PC-3 (cell line): ENCODE data around the gene CLVS2. TPM values are rescaled to one million over a fixed set of nuclear protein-coding genes. Genes with fewer than 3 reads are reported as not detected.

Experiments
- ATAC-seq: fragments of 200-7000 bp; cut with Tn5 transposase; 2 replicates; pipeline ENCODE4 v1.9.1; 2020; ENCODE audit warnings: mild to moderate bottlenecking, moderate library complexity
- BruUV-seq: library from RNA; stranded (reverse); fragments of 400-500 nt; replicated peaks from 2 replicates; lab custom pipeline; 2021; lab: Mats Ljungman, UMichigan
- CTCF ChIA-PET: fragments of 300-600 bp; sonication (Branson Sonifier 250); formaldehyde crosslinking; loops from one replicate; lab custom pipeline; 2022; ENCODE audit warnings: antibody characterized with exemption; lab: Charles Lee
- POLR2A ChIA-PET: fragments of 300-600 bp; sonication (Branson Sonifier 250); formaldehyde crosslinking; loops from one replicate; lab custom pipeline; 2022; ENCODE audit warnings: antibody characterized with exemption; ENCODE audit not compliant: unreplicated experiment; lab: Charles Lee
- DNase-seq: peaks from one replicate; pipeline ENCODE4 v3.0.0-alpha.2; 2015
- H2AFZ ChIP-seq: fragments of 300-600 bp; sonication (generic); 2 replicates; pipeline ENCODE4 v1.6.0; 2016; ENCODE audit warnings: antibody characterized with exemption, low read length
- H3F3A ChIP-seq: fragments of 300-600 bp; sonication (generic); one replicate; pipeline ENCODE4 v1.6.0; 2017; ENCODE audit warnings: antibody characterized with exemption, low read length, control low read depth, mild to moderate bottlenecking; ENCODE audit not compliant: unreplicated experiment
- H3K27ac ChIP-seq: fragments of 300-600 bp; sonication (generic); 2 replicates; pipeline ENCODE4 v1.5.1; 2016; ENCODE audit warnings: mild to moderate bottlenecking, low read length
- H3K27me3 ChIP-seq: fragments of 300-600 bp; sonication (generic); 2 replicates; pipeline ENCODE4 v1.6.1; 2016; ENCODE audit warnings: low read length, mixed read lengths
- H3K36me3 ChIP-seq: fragments of 300-600 bp; sonication (generic); 2 replicates; pipeline ENCODE4 v1.6.1; 2016; ENCODE audit warnings: low read depth, mixed run types, low read length, mixed read lengths
- H3K4me1 ChIP-seq: fragments of 300-600 bp; sonication (generic); 2 replicates; pipeline ENCODE4 v1.5.1; 2016; ENCODE audit warnings: low read length; ENCODE audit not compliant: insufficient read depth
- H3K4me2 ChIP-seq: fragments of 300-600 bp; sonication (generic); 2 replicates; pipeline ENCODE4 v1.6.0; 2016; ENCODE audit warnings: low read length
- H3K4me3 ChIP-seq: fragments of 300-600 bp; sonication (generic); 2 replicates; pipeline ENCODE4 v1.5.1; 2016; ENCODE audit warnings: mild to moderate bottlenecking, low read length, mixed read lengths
- H3K79me2 ChIP-seq: fragments of 300-600 bp; sonication (generic); 2 replicates; pipeline ENCODE4 v1.6.1; 2017; ENCODE audit warnings: low read length, mixed read lengths
- H3K9ac ChIP-seq: fragments of 300-600 bp; sonication (generic); 2 replicates; pipeline ENCODE4 v1.6.0; 2016; ENCODE audit warnings: mild to moderate bottlenecking, low read length
- H3K9me2 ChIP-seq: fragments of 300-600 bp; sonication (generic); replicated peaks from 2 replicates; pipeline ENCODE4 v1.6.1; 2016; ENCODE audit warnings: mixed run types, low read length, mixed read lengths
- H3K9me3 ChIP-seq: fragments of 300-600 bp; sonication (generic); 2 replicates; pipeline ENCODE4 v1.6.1; 2016; ENCODE audit warnings: low read length, mixed read lengths
- H4K20me1 ChIP-seq: fragments of 300-600 bp; sonication (generic); 2 replicates; pipeline ENCODE4 v1.6.1; 2016; ENCODE audit warnings: low read length, mixed read lengths
- CTCF ChIP-seq: fragments of 300-600 bp; sonication (generic); conservative IDR thresholded peaks from 2 replicates; pipeline ENCODE4 v1.5.1; 2017; ENCODE audit warnings: antibody characterized with exemption, low read depth, mild to moderate bottlenecking, low read length
- EZH2 ChIP-seq: fragments of 300-600 bp; sonication (generic); IDR thresholded peaks from one replicate; pipeline ENCODE4 v1.6.1; 2017; ENCODE audit warnings: antibody characterized with exemption, mild to moderate bottlenecking, low read length; ENCODE audit not compliant: unreplicated experiment
- EZH2phosphoT487 ChIP-seq: fragments of 300-600 bp; sonication (generic); IDR thresholded peaks from 2 replicates; pipeline ENCODE4 v1.6.1; 2018; ENCODE audit warnings: mild to moderate bottlenecking, antibody characterized with exemption, low read length, borderline replicate concordance
- intact Hi-C: fragments of 100-400 bp; cut with micrococcal nuclease; formaldehyde crosslinking; loops from 2 replicates; pipeline ENCODE4 v1.9.0; 2023
- total RNA-seq: library from RNA; depleted of rRNA; stranded (reverse); fragments of >200 nt; gene quantifications from 2 replicates; pipeline ENCODE4 v1.2.3, GENCODE V29; 2014; rRNA removed

The CLVS2 gene
- total RNA-seq, 1 experiment from 2014 or later, result not detected

GRCh38 chr6:123118811-123119210, 122.8 kb downstream of the CLVS2 start:
- Histone ChIP-seq H3K36me3 (no peaks in the 10 kb centered on the region), H3K9me2 (no peaks in the 10 kb centered on the region), H2AFZ (no peak overlapping the region), H3K27me3 (0 out of 2 replicates have a peak, but pooled peaks cover under 1% of the 10 kb centered on the region), H3K27ac (no peak overlapping the region), H3K9ac (no peak overlapping the region), H3K79me2 (no peaks in the 10 kb centered on the region), H3K4me3 (no peak overlapping the region), H3K9me3 (no peaks in the 10 kb centered on the region), H3F3A (no peaks in the 10 kb centered on the region), H3K4me1 (peaks cover 8% of the 10 kb centered on the region; the same call in 1 of the 2 replicates), H4K20me1 (no peaks in the 10 kb centered on the region), H3K4me2 (no peak overlapping the region)
- ATAC-seq (peak; percentile 97), DNase-seq (peak; percentile 79)
- ChIA-PET CTCF (no interaction called here), POLR2A (no interaction called here)
- TF ChIP-seq EZH2 (no peak), EZH2phosphoT487 (no peak), CTCF (no peak)
- BruUV-seq, result no TSS peak
- intact Hi-C loops, result loop anchor here (2.0 kb wide), 1 partner anchor 30 kb away; no protein-coding TSS in a partner anchor

Other genes with a start within 250 kb of the CLVS2 start
- gene FABP7, start 216.5 kb upstream of the CLVS2 start, total RNA-seq, result not detected in 2 replicates
- gene SMPDL3A, start 207.0 kb upstream of the CLVS2 start, total RNA-seq, result 2.7 and 4.6 TPM in 2 replicates